Measurements from ENCODE around the gene ADCY2. TPM values are rescaled to one million over a fixed set of nuclear protein-coding genes. Genes with fewer than 3 reads are reported as not detected.

The ADCY2 gene
- total and polyA plus RNA-seq, 9 of the 15 experiments (the other 6 are each of a cell fraction or from before 2014, with no cell fraction given) = 0.01 to 0.15 (median 0.03) TPM; not detected in 5

DNA sequence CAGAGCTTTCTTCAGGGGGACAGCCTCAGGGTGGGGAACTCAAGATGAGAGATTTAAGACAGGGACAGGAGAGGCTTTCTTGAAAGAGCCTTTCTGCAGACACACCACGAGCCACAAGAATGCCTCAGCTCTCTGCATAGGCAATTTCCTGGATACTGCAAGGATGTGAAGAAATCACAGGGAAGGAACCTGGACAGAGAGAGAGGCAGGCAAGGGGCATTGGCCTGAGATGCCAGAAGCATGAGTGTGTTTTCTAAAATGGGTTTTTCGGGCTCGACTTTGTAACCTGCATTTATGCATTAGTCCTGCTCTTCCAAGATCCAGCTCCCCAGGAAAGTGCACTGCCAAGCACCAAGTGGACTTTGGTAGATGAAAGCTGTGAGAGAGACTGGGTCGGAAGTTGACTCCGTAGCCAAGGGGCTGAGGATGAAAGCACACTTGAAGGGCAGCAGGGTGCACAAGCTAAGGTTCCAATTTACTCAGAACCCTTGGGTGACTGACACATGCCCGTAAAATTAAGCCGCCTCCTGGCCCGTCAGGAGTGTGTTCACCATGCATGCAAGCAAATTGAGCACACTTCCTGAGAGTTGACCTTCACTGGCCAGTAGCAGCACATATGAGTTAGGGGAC is 364.1 kb downstream of the ADCY2 start:
- H3K4me2 ChIP-seq (ENCODE audit: insufficient read depth, low read length) = no peak overlapping the region
- H3K36me3 ChIP-seq (ENCODE audit: control insufficient read depth, insufficient read depth, low read length) = no peaks in the 10 kb centered on the region
- WGBS (ENCODE audit: insufficient coverage, low coverage, missing lambda C conversion rate) = 0% methylated on average over 8 of the region's 8 CpGs
- in situ Hi-C loops (cut with MboI) = loop anchor here (10.0 kb wide), 1 partner anchor 935 kb away; no protein-coding TSS in a partner anchor
- DNase-seq (ENCODE audit: extremely low read depth in 1 of 4, low spot score in 3 of 4) (no peak), FAIRE-seq (no peak), ATAC-seq (no peak)
- ChIA-PET POLR2A (interaction anchor here (0.5 kb wide), 1 partner anchor 536 kb away, joined by 5 read pairs; no protein-coding TSS in a partner anchor), CTCF (ENCODE audit: low intra/inter-chr PET ratio) (no interaction called here)
- no peaks in the 10 kb centered on the region for H3K79me2 ChIP-seq (ENCODE audit: control insufficient read depth, insufficient read depth, low read length)
- no peak overlapping the region for H2AFZ ChIP-seq (ENCODE audit: low read depth, low read length)
- no peaks in the 10 kb centered on the region for H3K9me3 ChIP-seq (replicated peaks; ENCODE audit: control insufficient read depth, insufficient read depth, low read depth, low read length)
- H3K9me1 ChIP-seq (ENCODE audit: control insufficient read depth, insufficient read depth, low read length) = no peaks in the 10 kb centered on the region
- no TSS peak for BruUV-seq (replicated peaks)
- TF ChIP-seq ZNF384 (IDR thresholded peaks at IDR 0.05; ENCODE audit: low read depth, low read length) (no peak), ZEB2 (IDR thresholded peaks at IDR 0.05) (no peak), BHLHE40 (IDR thresholded peaks at IDR 0.05; ENCODE audit: low read length) (no peak)
- TF ChIP-seq, protein P1, sequence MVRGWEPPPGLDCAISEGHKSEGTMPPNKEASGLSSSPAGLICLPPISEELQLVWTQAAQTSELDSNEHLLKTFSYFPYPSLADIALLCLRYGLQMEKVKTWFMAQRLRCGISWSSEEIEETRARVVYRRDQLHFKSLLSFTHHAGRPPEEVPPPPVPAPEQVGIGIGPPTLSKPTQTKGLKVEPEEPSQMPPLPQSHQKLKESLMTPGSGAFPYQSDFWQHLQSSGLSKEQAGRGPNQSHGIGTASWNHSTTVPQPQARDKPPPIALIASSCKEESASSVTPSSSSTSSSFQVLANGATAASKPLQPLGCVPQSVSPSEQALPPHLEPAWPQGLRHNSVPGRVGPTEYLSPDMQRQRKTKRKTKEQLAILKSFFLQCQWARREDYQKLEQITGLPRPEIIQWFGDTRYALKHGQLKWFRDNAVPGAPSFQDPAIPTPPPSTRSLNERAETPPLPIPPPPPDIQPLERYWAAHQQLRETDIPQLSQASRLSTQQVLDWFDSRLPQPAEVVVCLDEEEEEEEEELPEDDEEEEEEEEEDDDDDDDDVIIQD (CRISPR knock-in tag; IDR thresholded peaks at IDR 0.05) = no peak
- H3K4me3 ChIP-seq = no peak overlapping the region
- no peaks in the 10 kb centered on the region for H4K20me1 ChIP-seq (replicated peaks; ENCODE audit: control insufficient read depth, insufficient read depth, low read length)
- peaks cover 8 to 24% of the 10 kb centered on the region in 2 experiments for H3K27me3 ChIP-seq (ENCODE audit: control insufficient read depth in 2 of 2, insufficient read depth in 2 of 2, low read length in 2 of 2)
- no peak overlapping the region for H3K27ac ChIP-seq (ENCODE audit: extremely low read depth, low read depth, low read length)
- no peaks in the 10 kb centered on the region for H3K4me1 ChIP-seq (replicated peaks in 1 of 2; ENCODE audit: control insufficient read depth in 2 of 2, insufficient read depth in 2 of 2, low read length in 2 of 2)
- intact Hi-C loops (cut with micrococcal nuclease) = loop anchor here (5.0 kb wide), 1 partner anchor 97 kb away; no protein-coding TSS in a partner anchor
- no peak overlapping the region for H3K9ac ChIP-seq (ENCODE audit: insufficient read depth in 1 of 2, low read depth in 2 of 2, low read length in 2 of 2)

All from K562 (cell line).